Peyer's patch (tissue), 4 donors: ENCODE measurements around the gene MGMT. TPM values are rescaled to one million over a fixed set of nuclear protein-coding genes. Genes with fewer than 3 reads are reported as not detected.

Source experiments
- DNase-seq, 3 donors: peaks; one replicate each; pipeline ENCODE4 v3.0.0-alpha.2; 2017 to 2019
- H3K27ac ChIP-seq, 4 donors: fragments of 200-600 bp; sonication (generic); one replicate each; pipeline ENCODE4 v1.5.1; 2016 to 2019
- H3K27me3 ChIP-seq, 2 donors: fragments of 200-600 bp; sonication (generic); one replicate each; pipeline ENCODE4 v1.5.1; 2019
- H3K36me3 ChIP-seq, 3 donors: fragments of 200-600 bp; sonication (generic); one replicate each; pipeline ENCODE4 v1.5.1; 2016 to 2019
- H3K4me1 ChIP-seq, 4 donors: fragments of 200-600 bp; sonication (generic); one replicate each; pipeline ENCODE4 v1.5.1; 2016 to 2019
- H3K4me3 ChIP-seq, 4 donors: fragments of 200-600 bp; sonication (generic); 1 replicate in 3 of 4; 2 replicates in 1 of 4; pipeline ENCODE4 v1.5.1; 2016 to 2019; ENCODE audit warnings: mild to moderate bottlenecking in 1 of 4
- H3K9me3 ChIP-seq, 4 donors: fragments of 200-600 bp; sonication (generic); one replicate each; pipeline ENCODE4 v1.5.1; 2016 to 2019; ENCODE audit warnings: mild to moderate bottlenecking in 1 of 4
- CTCF ChIP-seq, 6 experiments: fragments of 450-650 bp in 4 of 6; fragments of 200-600 bp in 2 of 6; sonication (generic) in 1 of 6; IDR thresholded peaks; one replicate each; pipeline ENCODE4 v1.5.1; 2017 to 2019; ENCODE audit warnings: antibody characterized with exemption in 6 of 6, mild to moderate bottlenecking in 3 of 6, moderate library complexity in 1 of 6
- POLR2A ChIP-seq, 2 donors: fragments of 450-650 bp; IDR thresholded peaks; one replicate each; pipeline ENCODE4 v1.5.1; 2017; ENCODE audit warnings: antibody characterized with exemption in 2 of 2, mild to moderate bottlenecking in 2 of 2, moderate library complexity in 2 of 2
- total RNA-seq, 4 donors: library from RNA; depleted of rRNA; stranded (reverse); fragments of >200 nt; gene quantifications; one replicate each; pipeline ENCODE4 v1.1.0, GENCODE V29; 2016

The MGMT gene
- total RNA-seq, 4 donors from 2014 or later, result 24.5 to 43.7 (median 35.3) TPM

GRCh38 chr10:129645487-129645886 lies 178.4 kb downstream of the MGMT start:
- TF ChIP-seq POLR2A (IDR thresholded peaks at IDR 0.05), result no peak
- TF ChIP-seq CTCF (IDR thresholded peaks at IDR 0.05), result no peak
- Histone ChIP-seq H3K27me3 (no peaks in the 10 kb centered on the region), H3K9me3 (no peaks in the 10 kb centered on the region), H3K4me1 (no peaks in the 10 kb centered on the region), H3K27ac (no peak overlapping the region), H3K4me3 (no peak overlapping the region), H3K36me3 (no peaks in the 10 kb centered on the region)
- DNase-seq, result no peak

- Histone ChIP-seq H3K4me3 (no peak overlapping the region), H3K27ac (no peak overlapping the region), H3K27me3 (no peaks in the 10 kb centered on the region), H3K9me3 (no peaks in the 10 kb centered on the region), H3K36me3 (no peaks in the 10 kb centered on the region), H3K4me1 (no peaks in the 10 kb centered on the region)
- TF ChIP-seq CTCF (IDR thresholded peaks at IDR 0.05) (no peak), POLR2A (IDR thresholded peaks at IDR 0.05) (no peak)
- no peak for DNase-seq
Observed at GRCh38 chr10:129646973-129647372, 179.9 kb downstream of the MGMT start.

GRCh38 chr10:129647590-129647989 lies 180.5 kb downstream of the MGMT start:
- TF ChIP-seq CTCF (IDR thresholded peaks at IDR 0.05), result no peak
- TF ChIP-seq POLR2A (IDR thresholded peaks at IDR 0.05), result no peak
- no peak for DNase-seq
- Histone ChIP-seq H3K9me3 (no peaks in the 10 kb centered on the region), H3K4me3 (no peak overlapping the region), H3K36me3 (no peaks in the 10 kb centered on the region), H3K4me1 (no peaks in the 10 kb centered on the region), H3K27ac (no peak overlapping the region), H3K27me3 (no peaks in the 10 kb centered on the region)

GRCh38 chr10:129648856-129649255 lies 181.8 kb downstream of the MGMT start:
- Histone ChIP-seq H3K9me3 (no peaks in the 10 kb centered on the region), H3K36me3 (no peaks in the 10 kb centered on the region), H3K4me3 (no peak overlapping the region), H3K27ac (no peak overlapping the region), H3K4me1 (no peaks in the 10 kb centered on the region), H3K27me3 (no peaks in the 10 kb centered on the region)
- no peak for TF ChIP-seq CTCF (IDR thresholded peaks at IDR 0.05)
- TF ChIP-seq POLR2A (IDR thresholded peaks at IDR 0.05), result no peak
- DNase-seq, result no peak

- no peak overlapping the region for H3K4me3 ChIP-seq
- H3K27me3 ChIP-seq, result no peaks in the 10 kb centered on the region
- H3K27ac ChIP-seq, result no peak overlapping the region
- DNase-seq, result no peak
- no peaks in the 10 kb centered on the region for H3K9me3 ChIP-seq
- H3K4me1 ChIP-seq, result no peaks in the 10 kb centered on the region
- no peaks in the 10 kb centered on the region for H3K36me3 ChIP-seq
- TF ChIP-seq CTCF (IDR thresholded peaks at IDR 0.05) (no peak), POLR2A (IDR thresholded peaks at IDR 0.05) (no peak)
Observed at GRCh38 chr10:129652021-129652420, 185.0 kb downstream of the MGMT start.

- no peak for DNase-seq
- Histone ChIP-seq H3K4me1 (no peaks in the 10 kb centered on the region), H3K27me3 (no peaks in the 10 kb centered on the region), H3K4me3 (no peak overlapping the region), H3K27ac (no peak overlapping the region), H3K36me3 (no peaks in the 10 kb centered on the region), H3K9me3 (no peaks in the 10 kb centered on the region)
- TF ChIP-seq CTCF (IDR thresholded peaks at IDR 0.05), result no peak
- no peak for TF ChIP-seq POLR2A (IDR thresholded peaks at IDR 0.05)
Observed at GRCh38 chr10:129652521-129653201, 185.6 kb downstream of the MGMT start.
